UCSD-AML1 (cell line): Measurements from ENCODE around the gene CAMTA1.
"Not testable (repeated sequence)": the region's sequence is repeated elsewhere in the genome, so short reads cannot be mapped to it uniquely, and the experiment has no call there.

ENCODE experiments used
- DNase-seq: peaks from one replicate; lab custom pipeline; 2025; ENCODE audit not compliant: unreplicated experiment; lab: John Stamatoyannopoulos, UW

CAMTA1 gene

GRCh38 chr1:7120863-7121621 is 335.8 kb downstream of the CAMTA1 start:
- no peak for DNase-seq

- DNase-seq = no peak
Measured at GRCh38 chr1:7121622-7121988, 336.4 kb downstream of the CAMTA1 start.

GRCh38 chr1:7127322-7128075 is 342.2 kb downstream of the CAMTA1 start:
- peak; percentile 52 for DNase-seq

- no peak for DNase-seq
Measured at GRCh38 chr1:7128293-7128692, 343.0 kb downstream of the CAMTA1 start.

GRCh38 chr1:7130127-7130526 is 344.9 kb downstream of the CAMTA1 start:
- no peak for DNase-seq

GRCh38 chr1:7135493-7135892 is 350.2 kb downstream of the CAMTA1 start:
- no peak for DNase-seq

- DNase-seq = no peak
Measured at GRCh38 chr1:7136166-7136953, 351.1 kb downstream of the CAMTA1 start.

- DNase-seq = no peak
Measured at GRCh38 chr1:7140251-7140650, 355.0 kb downstream of the CAMTA1 start.

- no peak for DNase-seq
Measured at GRCh38 chr1:7145947-7146346, 360.7 kb downstream of the CAMTA1 start.

- DNase-seq = no peak
Measured at GRCh38 chr1:7146710-7147109, 361.5 kb downstream of the CAMTA1 start.

- DNase-seq = not testable (repeated sequence)
Measured at GRCh38 chr1:7147581-7148282, 362.5 kb downstream of the CAMTA1 start.

- DNase-seq = no peak
Measured at GRCh38 chr1:7149080-7149838, 364.0 kb downstream of the CAMTA1 start.

- no peak for DNase-seq
Measured at GRCh38 chr1:7150724-7151280, 365.5 kb downstream of the CAMTA1 start.

- no peak for DNase-seq
Measured at GRCh38 chr1:7151978-7152377, 366.7 kb downstream of the CAMTA1 start.

- no peak for DNase-seq
Measured at GRCh38 chr1:7152655-7153054, 367.4 kb downstream of the CAMTA1 start.

- no peak for DNase-seq
Measured at GRCh38 chr1:7153464-7153863, 368.2 kb downstream of the CAMTA1 start.

- no peak for DNase-seq
Measured at GRCh38 chr1:7159116-7159781, 374.0 kb downstream of the CAMTA1 start.

- DNase-seq = not testable (repeated sequence)
Measured at GRCh38 chr1:7168554-7168953, 383.3 kb downstream of the CAMTA1 start.

GRCh38 chr1:7171168-7171567 is 385.9 kb downstream of the CAMTA1 start:
- DNase-seq = no peak
